ENCODE results near the gene KIF26B. TPM values are rescaled to one million over a fixed set of nuclear protein-coding genes. Genes with fewer than 3 reads are reported as not detected.
"Not testable (repeated sequence)": the region's sequence is repeated elsewhere in the genome, so short reads cannot be mapped to it uniquely, and the experiment has no call there.

The KIF26B gene
- polyA plus RNA-seq, 1 donor (not counting 4 experiments of a cell fraction or from before 2014, with no cell fraction given) = 0.58 TPM

- Histone ChIP-seq H3K9me3 (ENCODE audit: control insufficient read depth, low read depth, low read length) (no peaks in the 10 kb centered on the region), H3K79me2 (ENCODE audit: control insufficient read depth, insufficient read depth, low read length) (no peaks in the 10 kb centered on the region), H3K9ac (ENCODE audit: control insufficient read depth, extremely low read depth, insufficient read depth, low read length) (no peak overlapping the region), H3K4me2 (ENCODE audit: control insufficient read depth, extremely low read depth, insufficient read depth, low read depth, low read length) (no peak overlapping the region), H3K4me1 (ENCODE audit: control insufficient read depth, extremely low read depth, insufficient read depth, low read length) (no peaks in the 10 kb centered on the region), H2AFZ (ENCODE audit: control insufficient read depth, low read length) (no peak overlapping the region), H3K27me3 (ENCODE audit: control insufficient read depth, extremely low read depth, insufficient read depth, low read length) (no peaks in the 10 kb centered on the region), H4K20me1 (ENCODE audit: control insufficient read depth, extremely low read depth, insufficient read depth, low read length) (no peaks in the 10 kb centered on the region), H3K4me3 (ENCODE audit: control insufficient read depth in 2 of 3, extremely low read depth in 1 of 3, insufficient read depth in 2 of 3, low read depth in 1 of 3, low read length in 3 of 3) (no peak overlapping the region), H3K27ac (ENCODE audit: control insufficient read depth, insufficient read depth, low read length) (no peak overlapping the region), H3K9me1 (ENCODE audit: control insufficient read depth, extremely low read depth, insufficient read depth, low read length) (no peaks in the 10 kb centered on the region), H3K36me3 (ENCODE audit: control insufficient read depth in 2 of 2, extremely low read depth in 1 of 2, insufficient read depth in 2 of 2, low read length in 2 of 2) (no peaks in the 10 kb centered on the region)
- no peak for DNase-seq (ENCODE audit: low read depth, low spot score)
- TF ChIP-seq, protein P1, sequence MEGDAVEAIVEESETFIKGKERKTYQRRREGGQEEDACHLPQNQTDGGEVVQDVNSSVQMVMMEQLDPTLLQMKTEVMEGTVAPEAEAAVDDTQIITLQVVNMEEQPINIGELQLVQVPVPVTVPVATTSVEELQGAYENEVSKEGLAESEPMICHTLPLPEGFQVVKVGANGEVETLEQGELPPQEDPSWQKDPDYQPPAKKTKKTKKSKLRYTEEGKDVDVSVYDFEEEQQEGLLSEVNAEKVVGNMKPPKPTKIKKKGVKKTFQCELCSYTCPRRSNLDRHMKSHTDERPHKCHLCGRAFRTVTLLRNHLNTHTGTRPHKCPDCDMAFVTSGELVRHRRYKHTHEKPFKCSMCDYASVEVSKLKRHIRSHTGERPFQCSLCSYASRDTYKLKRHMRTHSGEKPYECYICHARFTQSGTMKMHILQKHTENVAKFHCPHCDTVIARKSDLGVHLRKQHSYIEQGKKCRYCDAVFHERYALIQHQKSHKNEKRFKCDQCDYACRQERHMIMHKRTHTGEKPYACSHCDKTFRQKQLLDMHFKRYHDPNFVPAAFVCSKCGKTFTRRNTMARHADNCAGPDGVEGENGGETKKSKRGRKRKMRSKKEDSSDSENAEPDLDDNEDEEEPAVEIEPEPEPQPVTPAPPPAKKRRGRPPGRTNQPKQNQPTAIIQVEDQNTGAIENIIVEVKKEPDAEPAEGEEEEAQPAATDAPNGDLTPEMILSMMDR (optimal IDR thresholded peaks at IDR 0.05 in 1 of 3, IDR thresholded peaks at IDR 0.05 in 1 of 3, conservative IDR thresholded peaks at IDR 0.05 in 1 of 3; ENCODE audit: extremely low read depth in 1 of 3, insufficient read depth in 2 of 3, low read length in 3 of 3) = no peak
- no peak for TF ChIP-seq EZH2 (IDR thresholded peaks at IDR 0.05; ENCODE audit: low read length)
- no peak for FAIRE-seq
- dilution Hi-C loops (cut with MboI; ENCODE audit: extremely low pct_ligation_motif_present, low sequenced_read_pairs) = no loop called here
These were observed 25.2 kb upstream of the KIF26B start for GRCh38 chr1:245129319-245130240.

DNA sequence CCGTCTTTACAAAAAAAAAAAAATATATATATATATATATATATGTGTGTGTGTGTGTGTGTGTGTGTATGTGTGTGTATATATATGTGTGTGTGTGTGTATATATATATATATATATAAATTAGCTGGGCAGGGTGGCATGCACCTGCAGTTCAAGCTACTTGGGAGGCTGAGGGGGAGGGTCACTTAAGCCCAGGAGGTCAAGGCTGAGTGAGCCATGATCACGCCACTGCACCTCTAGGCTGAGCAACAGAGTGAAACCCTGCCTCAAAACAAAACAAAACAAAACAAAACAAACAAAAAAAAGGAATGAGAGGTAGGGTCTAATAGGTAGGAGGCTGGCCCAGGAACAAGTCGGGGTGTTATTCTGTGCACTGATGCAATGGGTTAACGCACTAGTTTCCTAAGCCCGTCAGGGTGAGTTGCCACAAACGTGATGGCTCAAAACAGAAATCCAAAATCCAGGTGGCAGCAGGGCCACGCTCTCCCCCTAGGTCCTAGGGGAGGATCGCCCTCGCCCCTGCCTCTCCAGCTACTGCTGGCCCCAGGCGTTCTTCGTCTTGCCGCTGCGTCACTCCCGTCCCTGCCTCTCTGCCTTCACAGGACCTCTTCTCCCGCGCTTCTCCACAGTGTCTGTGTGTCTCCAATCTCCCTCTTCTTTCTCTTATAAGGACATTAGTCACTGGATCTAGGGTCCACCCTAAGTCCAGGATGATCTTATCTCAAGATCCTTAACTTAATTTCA lies 24.3 kb upstream of the KIF26B start:
- H3K27ac ChIP-seq (ENCODE audit: control insufficient read depth, insufficient read depth, low read length); dilution Hi-C loops (cut with MboI; ENCODE audit: extremely low pct_ligation_motif_present, low sequenced_read_pairs); H2AFZ ChIP-seq (ENCODE audit: control insufficient read depth, low read length); H3K9me1 ChIP-seq (ENCODE audit: control insufficient read depth, extremely low read depth, insufficient read depth, low read length); H3K4me2 ChIP-seq (ENCODE audit: control insufficient read depth, extremely low read depth, insufficient read depth, low read depth, low read length); H3K4me1 ChIP-seq (ENCODE audit: control insufficient read depth, extremely low read depth, insufficient read depth, low read length); H3K9me3 ChIP-seq (ENCODE audit: control insufficient read depth, low read depth, low read length); FAIRE-seq; H3K36me3 ChIP-seq (ENCODE audit: control insufficient read depth in 2 of 2, extremely low read depth in 1 of 2, insufficient read depth in 2 of 2, low read length in 2 of 2); H3K27me3 ChIP-seq (ENCODE audit: control insufficient read depth, extremely low read depth, insufficient read depth, low read length); H3K4me3 ChIP-seq (ENCODE audit: control insufficient read depth in 2 of 3, extremely low read depth in 1 of 3, insufficient read depth in 2 of 3, low read depth in 1 of 3, low read length in 3 of 3); H3K79me2 ChIP-seq (ENCODE audit: control insufficient read depth, insufficient read depth, low read length); H4K20me1 ChIP-seq (ENCODE audit: control insufficient read depth, extremely low read depth, insufficient read depth, low read length); DNase-seq (ENCODE audit: low read depth, low spot score); H3K9ac ChIP-seq (ENCODE audit: control insufficient read depth, extremely low read depth, insufficient read depth, low read length): not testable (repeated sequence)
